ENCODE measurements around the gene DLX6. TPM values are rescaled to one million over a fixed set of nuclear protein-coding genes. Genes with fewer than 3 reads are reported as not detected.
A peak's percentile ranks its signal among the peaks of the same experiment; 100 is the strongest.

DLX6 gene
- not detected for total RNA-seq
- under 1 TPM in 1 of 8 donors, not detected in 7; 0.08 TPM for polyA plus RNA-seq (ENCODE audit: insufficient read depth in 1 of 8, insufficient read length in 8 of 8, low replicate concordance in 1 of 8)
- long read RNA-seq, donor 1, result 0 reads
- long read RNA-seq, donor 2, result 0 reads
- long read RNA-seq, donor 3, result 0 reads
- long read RNA-seq, donor 4, result 0 reads
- long read RNA-seq, donor 5, result 0 reads
- long read RNA-seq, donor 6, result 0 reads
- long read RNA-seq, donor 7, result 0 reads
- long read RNA-seq, donor 8, result 0 reads
- long read RNA-seq, donor 9, result 0 reads
- long read RNA-seq, donor 10, result 0 reads
- long read RNA-seq, donor 11, result 0 reads

GRCh38 chr7:97005183-97006054, at the start of gene DLX6:
TSS of gene DLX6 (plus strand) at chr7:97005553. CDS start at chr7:97005978, 425 bp downstream.
- H3K36me3 ChIP-seq (ENCODE audit: control insufficient read depth, insufficient read depth, low read length), result no peaks in the 10 kb centered on the region
- peaks cover 86% of the 10 kb centered on the region for H3K27me3 ChIP-seq (ENCODE audit: control insufficient read depth, insufficient read depth, low read length)
- peak within 1 kb of the TSS; percentile 34 for H3K4me3 ChIP-seq (ENCODE audit: low read length)
- no peaks in the 10 kb centered on the region for H3K9me3 ChIP-seq (replicated peaks; ENCODE audit: control insufficient read depth, low read depth, low read length)
- peaks cover 15% of the 10 kb centered on the region for H3K4me1 ChIP-seq (ENCODE audit: control insufficient read depth, insufficient read depth, low read length)
- 0% methylated on average over 34 of the region's 44 CpGs for WGBS (ENCODE audit: insufficient coverage)
- H3K27ac ChIP-seq (ENCODE audit: low read length), result no peak within 1 kb of the TSS
- peak; percentile 68 for DNase-seq

GRCh38 chr7:96959135-96959534, 46.2 kb upstream of the DLX6 start:
- Histone ChIP-seq H3K27me3 (ENCODE audit: control insufficient read depth, insufficient read depth, low read length) (no peaks in the 10 kb centered on the region), H3K4me1 (ENCODE audit: control insufficient read depth, insufficient read depth, low read length) (no peaks in the 10 kb centered on the region), H3K27ac (ENCODE audit: low read length) (no peak overlapping the region), H3K9me3 (replicated peaks; ENCODE audit: control insufficient read depth, low read depth, low read length) (no peaks in the 10 kb centered on the region), H3K4me3 (ENCODE audit: low read length) (no peak overlapping the region), H3K36me3 (ENCODE audit: control insufficient read depth, insufficient read depth, low read length) (no peaks in the 10 kb centered on the region)
- DNase-seq, result no peak

GRCh38 chr7:96962221-96962885, 43.0 kb upstream of the DLX6 start:
- WGBS (ENCODE audit: insufficient coverage), result 78% methylated on average over 9 of the region's 9 CpGs
- H3K27me3 ChIP-seq (ENCODE audit: control insufficient read depth, insufficient read depth, low read length), result no peaks in the 10 kb centered on the region
- no peak for DNase-seq
- no peaks in the 10 kb centered on the region for H3K36me3 ChIP-seq (ENCODE audit: control insufficient read depth, insufficient read depth, low read length)
- H3K27ac ChIP-seq (ENCODE audit: low read length), result no peak overlapping the region
- no peaks in the 10 kb centered on the region for H3K4me1 ChIP-seq (ENCODE audit: control insufficient read depth, insufficient read depth, low read length)
- H3K4me3 ChIP-seq (ENCODE audit: low read length), result no peak overlapping the region
- no peaks in the 10 kb centered on the region for H3K9me3 ChIP-seq (replicated peaks; ENCODE audit: control insufficient read depth, low read depth, low read length)

- no peaks in the 10 kb centered on the region for H3K27me3 ChIP-seq (ENCODE audit: control insufficient read depth, insufficient read depth, low read length)
- WGBS (ENCODE audit: insufficient coverage), result no CpG with 5 or more reads among the region's 2 CpGs
- no peak for DNase-seq
- H3K4me3 ChIP-seq (ENCODE audit: low read length), result no peak overlapping the region
- no peaks in the 10 kb centered on the region for H3K4me1 ChIP-seq (ENCODE audit: control insufficient read depth, insufficient read depth, low read length)
- no peaks in the 10 kb centered on the region for H3K36me3 ChIP-seq (ENCODE audit: control insufficient read depth, insufficient read depth, low read length)
- no peaks in the 10 kb centered on the region for H3K9me3 ChIP-seq (replicated peaks; ENCODE audit: control insufficient read depth, low read depth, low read length)
- H3K27ac ChIP-seq (ENCODE audit: low read length), result no peak overlapping the region
Observed at GRCh38 chr7:96968981-96969380, 36.4 kb upstream of the DLX6 start.

GRCh38 chr7:96970739-96971138, 34.6 kb upstream of the DLX6 start:
- Histone ChIP-seq H3K27me3 (ENCODE audit: control insufficient read depth, insufficient read depth, low read length) (peaks cover 2% of the 10 kb centered on the region), H3K36me3 (ENCODE audit: control insufficient read depth, insufficient read depth, low read length) (no peaks in the 10 kb centered on the region), H3K27ac (ENCODE audit: low read length) (no peak overlapping the region), H3K4me3 (ENCODE audit: low read length) (no peak overlapping the region), H3K4me1 (ENCODE audit: control insufficient read depth, insufficient read depth, low read length) (no peaks in the 10 kb centered on the region), H3K9me3 (replicated peaks; ENCODE audit: control insufficient read depth, low read depth, low read length) (no peaks in the 10 kb centered on the region)
- no peak for DNase-seq

- no peaks in the 10 kb centered on the region for H3K9me3 ChIP-seq (replicated peaks; ENCODE audit: control insufficient read depth, low read depth, low read length)
- H3K27me3 ChIP-seq (ENCODE audit: control insufficient read depth, insufficient read depth, low read length), result peaks cover 4% of the 10 kb centered on the region
Observed at GRCh38 chr7:96973986-96974385, 31.4 kb upstream of the DLX6 start.

GRCh38 chr7:96976106-96976505, 29.2 kb upstream of the DLX6 start:
- H3K4me1 ChIP-seq (ENCODE audit: control insufficient read depth, insufficient read depth, low read length), result no peaks in the 10 kb centered on the region
- no peak for DNase-seq
- 60% methylated on average over 1 of the region's 2 CpGs for WGBS (ENCODE audit: insufficient coverage)
- H3K36me3 ChIP-seq (ENCODE audit: control insufficient read depth, insufficient read depth, low read length), result no peaks in the 10 kb centered on the region
- H3K4me3 ChIP-seq (ENCODE audit: low read length), result no peak overlapping the region
- no peak overlapping the region for H3K27ac ChIP-seq (ENCODE audit: low read length)
- H3K9me3 ChIP-seq (replicated peaks; ENCODE audit: control insufficient read depth, low read depth, low read length), result no peaks in the 10 kb centered on the region
- H3K27me3 ChIP-seq (ENCODE audit: control insufficient read depth, insufficient read depth, low read length), result peaks cover 5% of the 10 kb centered on the region

More at GRCh38 chr7:96973986-96974385, 31.4 kb upstream of the DLX6 start:
- H3K4me3 ChIP-seq (ENCODE audit: low read length), result no peak overlapping the region
- 88% methylated on average over 1 of the region's 2 CpGs for WGBS (ENCODE audit: insufficient coverage)
- H3K36me3 ChIP-seq (ENCODE audit: control insufficient read depth, insufficient read depth, low read length), result no peaks in the 10 kb centered on the region
- H3K27ac ChIP-seq (ENCODE audit: low read length), result no peak overlapping the region
- no peak for DNase-seq
- H3K4me1 ChIP-seq (ENCODE audit: control insufficient read depth, insufficient read depth, low read length), result no peaks in the 10 kb centered on the region

- Histone ChIP-seq H3K4me3 (ENCODE audit: low read length) (no peak overlapping the region), H3K4me1 (ENCODE audit: control insufficient read depth, insufficient read depth, low read length) (no peaks in the 10 kb centered on the region), H3K9me3 (replicated peaks; ENCODE audit: control insufficient read depth, low read depth, low read length) (no peaks in the 10 kb centered on the region), H3K36me3 (ENCODE audit: control insufficient read depth, insufficient read depth, low read length) (no peaks in the 10 kb centered on the region), H3K27ac (ENCODE audit: low read length) (no peak overlapping the region), H3K27me3 (ENCODE audit: control insufficient read depth, insufficient read depth, low read length) (peaks cover 5% of the 10 kb centered on the region)
- DNase-seq, result no peak
Observed at GRCh38 chr7:96977445-96977844, 27.9 kb upstream of the DLX6 start.

GRCh38 chr7:96979551-96980276, 25.6 kb upstream of the DLX6 start:
- Histone ChIP-seq H3K4me1 (ENCODE audit: control insufficient read depth, insufficient read depth, low read length) (no peaks in the 10 kb centered on the region), H3K27me3 (ENCODE audit: control insufficient read depth, insufficient read depth, low read length) (peaks cover 5% of the 10 kb centered on the region), H3K36me3 (ENCODE audit: control insufficient read depth, insufficient read depth, low read length) (no peaks in the 10 kb centered on the region), H3K9me3 (replicated peaks; ENCODE audit: control insufficient read depth, low read depth, low read length) (no peaks in the 10 kb centered on the region), H3K27ac (ENCODE audit: low read length) (no peak overlapping the region), H3K4me3 (ENCODE audit: low read length) (no peak overlapping the region)
- DNase-seq, result no peak
- no CpG with 5 or more reads among the region's 2 CpGs for WGBS (ENCODE audit: insufficient coverage)

GRCh38 chr7:96982586-96982985, 22.8 kb upstream of the DLX6 start:
- no peak overlapping the region for H3K27ac ChIP-seq (ENCODE audit: low read length)
- H3K9me3 ChIP-seq (replicated peaks; ENCODE audit: control insufficient read depth, low read depth, low read length), result no peaks in the 10 kb centered on the region
- H3K4me1 ChIP-seq (ENCODE audit: control insufficient read depth, insufficient read depth, low read length), result no peaks in the 10 kb centered on the region
- DNase-seq, result no peak
- peaks cover 9% of the 10 kb centered on the region for H3K27me3 ChIP-seq (ENCODE audit: control insufficient read depth, insufficient read depth, low read length)
- no peaks in the 10 kb centered on the region for H3K36me3 ChIP-seq (ENCODE audit: control insufficient read depth, insufficient read depth, low read length)
- no peak overlapping the region for H3K4me3 ChIP-seq (ENCODE audit: low read length)
- 100% methylated on average over 1 of the region's 1 CpG for WGBS (ENCODE audit: insufficient coverage)
